IMR-90 (cell line): ENCODE results near the gene FHL5. TPM values are rescaled to one million over a fixed set of nuclear protein-coding genes. Genes with fewer than 3 reads are reported as not detected.

Experiments used
- ATAC-seq: fragments of 200-7000 bp; cut with Tn5 transposase; 2 replicates; pipeline ENCODE4 v1.9.1; 2020; ENCODE audit warnings: low read depth, mild to moderate bottlenecking, moderate library complexity
- BruUV-seq: library from RNA; stranded (reverse); fragments of 400-500 nt; replicated peaks from 2 replicates; lab custom pipeline; 2021; lab: Mats Ljungman, UMichigan
- CTCF ChIA-PET: fragments of 300-600 bp; formaldehyde crosslinking; extraction: SDS; loops from one replicate; lab custom pipeline; 2021; ENCODE audit warnings: antibody characterized with exemption; lab: Yijun Ruan, JAX
- POLR2A ChIA-PET: fragments of 300-600 bp; sonication (Branson Sonifier 250); formaldehyde crosslinking; loops from one replicate; lab custom pipeline; 2022; ENCODE audit warnings: antibody characterized with exemption; ENCODE audit not compliant: unreplicated experiment; lab: Charles Lee
- DNase-seq: peaks from one replicate; pipeline ENCODE4 v3.0.0; 2013
- H2AFZ ChIP-seq: replicated peaks from 2 replicates; pipeline ENCODE3; 2013; ENCODE audit warnings: low read length, mild to moderate bottlenecking; ENCODE audit not compliant: poor library complexity
- H2AK5ac ChIP-seq: 2 replicates; pipeline ENCODE4 v1.6.1; 2013; ENCODE audit warnings: low read depth, low read length, inconsistent platforms
- H2AK9ac ChIP-seq: replicated peaks from 2 replicates; pipeline ENCODE3; 2013; ENCODE audit warnings: mild to moderate bottlenecking, low read depth, low read length, moderate library complexity; ENCODE audit not compliant: poor library complexity
- H2BK120ac ChIP-seq: 2 replicates; pipeline ENCODE4 v1.6.1; 2013; ENCODE audit warnings: low read depth, low read length, inconsistent platforms
- H2BK15ac ChIP-seq: 3 replicates; pipeline ENCODE4 v1.6.1; 2013; ENCODE audit warnings: low read depth, low read length, inconsistent platforms
- H2BK20ac ChIP-seq: 2 replicates; pipeline ENCODE4 v1.6.1; 2013; ENCODE audit warnings: low read depth, mild to moderate bottlenecking, inconsistent platforms, low read length, moderate library complexity
- H2BK5ac ChIP-seq: 2 replicates; pipeline ENCODE4 v1.6.1; 2013; ENCODE audit warnings: mild to moderate bottlenecking, low read depth, low read length, inconsistent platforms; ENCODE audit not compliant: poor library complexity, severe bottlenecking
- H3K14ac ChIP-seq: replicated peaks from 2 replicates; pipeline ENCODE4 v1.6.1; 2013; ENCODE audit warnings: low read depth, low read length, inconsistent platforms
- H3K18ac ChIP-seq: 2 replicates; pipeline ENCODE4 v1.6.1; 2013; ENCODE audit warnings: low read depth, low read length, control low read depth
- H3K23ac ChIP-seq: 2 replicates; pipeline ENCODE4 v1.6.1; 2013; ENCODE audit warnings: low read depth, low read length, inconsistent platforms
- H3K27ac ChIP-seq: 2 replicates; pipeline ENCODE4 v1.5.1; 2013; ENCODE audit warnings: mild to moderate bottlenecking, control low read depth, low read length; ENCODE audit not compliant: insufficient read depth
- H3K27me3 ChIP-seq: 2 replicates; pipeline ENCODE4 v1.6.1; 2013; ENCODE audit warnings: low read length; ENCODE audit not compliant: control insufficient read depth, insufficient read depth
- H3K36me3 ChIP-seq: 2 replicates; pipeline ENCODE4 v1.6.1; 2013; ENCODE audit warnings: low read length, mixed read lengths; ENCODE audit not compliant: control insufficient read depth, insufficient read depth
- H3K4ac ChIP-seq: 2 replicates; pipeline ENCODE4 v1.6.1; 2013; ENCODE audit warnings: low read depth, low read length, inconsistent platforms
- H3K4me1 ChIP-seq: 2 replicates; pipeline ENCODE4 v1.6.1; 2013; ENCODE audit warnings: low read length, mixed read lengths; ENCODE audit not compliant: control insufficient read depth, insufficient read depth
- H3K4me2 ChIP-seq: 2 replicates; pipeline ENCODE4 v1.6.1; 2013; ENCODE audit warnings: low read depth, mild to moderate bottlenecking, control low read depth, low read length, moderate library complexity
- H3K4me3 ChIP-seq: 2 replicates; pipeline ENCODE4 v1.5.1; 2013; ENCODE audit warnings: low read depth, mild to moderate bottlenecking, control low read depth, low read length, moderate library complexity; ENCODE audit not compliant: insufficient read depth
- H3K56ac ChIP-seq: 2 replicates; pipeline ENCODE4 v1.6.1; 2013; ENCODE audit warnings: low read length, inconsistent platforms; ENCODE audit not compliant: insufficient read depth; ENCODE audit errors: extremely low read depth
- H3K79me1 ChIP-seq, 2 experiments: 2 replicates each; pipeline ENCODE4 v1.6.1; 2013; ENCODE audit warnings: low read length in 2 of 2, inconsistent platforms in 1 of 2, low read depth in 1 of 2
- H3K9ac ChIP-seq: 2 replicates; pipeline ENCODE4 v1.6.1; 2013; ENCODE audit warnings: low read depth, low read length, control low read depth
- H3K9me1 ChIP-seq: 2 replicates; pipeline ENCODE4 v1.6.1; 2013; ENCODE audit warnings: low read length, inconsistent platforms; ENCODE audit not compliant: insufficient read depth
- H3K9me3 ChIP-seq: 2 replicates; pipeline ENCODE4 v1.6.1; 2013; ENCODE audit warnings: low read length; ENCODE audit not compliant: control insufficient read depth, insufficient read depth
- H4K20me1 ChIP-seq: 2 replicates; pipeline ENCODE4 v1.6.1; 2013; ENCODE audit warnings: low read length, inconsistent platforms; ENCODE audit not compliant: insufficient read depth
- H4K5ac ChIP-seq: 2 replicates; pipeline ENCODE4 v1.6.1; 2013; ENCODE audit warnings: mild to moderate bottlenecking, low read depth, low read length, control low read depth
- H4K8ac ChIP-seq, 2 experiments: 2 replicates each; pipeline ENCODE4 v1.6.1; 2013; ENCODE audit warnings: low read depth in 2 of 2, low read length in 2 of 2, control low read depth in 1 of 2, inconsistent platforms in 1 of 2
- H4K91ac ChIP-seq: 2 replicates; pipeline ENCODE4 v1.6.1; 2013; ENCODE audit warnings: low read depth, low read length, inconsistent platforms; ENCODE audit not compliant: insufficient read depth
- CHD1 ChIP-seq: IDR thresholded peaks from 2 replicates; pipeline ENCODE4 v1.6.1; 2012; ENCODE audit warnings: low read depth, low read length, improper control_type of control experiment
- FOS ChIP-seq: fragments of 150-350 bp; IDR thresholded peaks from 2 replicates; pipeline ENCODE4 v1.6.1; 2016; ENCODE audit warnings: low read depth, low read length
- MAFK ChIP-seq: IDR thresholded peaks from 2 replicates; pipeline ENCODE4 v1.6.1; 2012; ENCODE audit warnings: low read depth, low read length, improper control_type of control experiment
- MAZ ChIP-seq: IDR thresholded peaks from 2 replicates; pipeline ENCODE4 v1.6.1; 2012; ENCODE audit warnings: low read depth, mild to moderate bottlenecking, low read length, improper control_type of control experiment, moderate library complexity, borderline replicate concordance
- MXI1 ChIP-seq: IDR thresholded peaks from 2 replicates; pipeline ENCODE4 v1.6.1; 2012; ENCODE audit warnings: low read depth, mild to moderate bottlenecking, low read length, moderate library complexity, borderline replicate concordance
- POLR2A ChIP-seq: IDR thresholded peaks from 2 replicates; pipeline ENCODE4 v1.6.1; 2012; ENCODE audit warnings: mild to moderate bottlenecking, low read depth, low read length
- RAD21 ChIP-seq: IDR thresholded peaks from 2 replicates; pipeline ENCODE4 v1.6.1; 2012; ENCODE audit warnings: low read length, improper control_type of control experiment
- RCOR1 ChIP-seq: IDR thresholded peaks from 2 replicates; pipeline ENCODE4 v1.6.1; 2012; ENCODE audit warnings: mild to moderate bottlenecking, low read length, improper control_type of control experiment; ENCODE audit not compliant: insufficient replicate concordance
- WGBS, 2 experiments: methylation state at CpG; one replicate each; pipeline versions ENCODE4 v1.1.5 to v1.1.7; 2013; ENCODE audit warnings: missing lambda C conversion rate in 2 of 2; ENCODE audit not compliant: insufficient read length in 1 of 2; ENCODE audit errors: extremely low coverage in 2 of 2; 5-methylcytosine and 5-hydroxymethylcytosine counted together
- dilution Hi-C: fragments of 300-500 bp; cut with HindIII; formaldehyde crosslinking; loops from one replicate; pipeline ENCODE4 v1.14.3; 2018; ENCODE audit warnings: low sequenced_read_pairs; ENCODE audit not compliant: unreplicated experiment
- in situ Hi-C: fragments of 300-500 bp; cut with MboI; formaldehyde crosslinking; loops from 3 replicates; pipeline ENCODE4 v1.14.3; 2019; ENCODE audit warnings: low sequenced_read_pairs, inconsistent platforms, mixed read lengths
- intact Hi-C: fragments of 100-400 bp; cut with micrococcal nuclease; formaldehyde crosslinking; loops from 2 replicates; pipeline ENCODE4 v1.10.0; 2022
- polyA plus RNA-seq, 3 experiments: library from polyadenylated mRNA; depleted of rRNA; stranded (reverse); fragments of >200 nt; gene quantifications; 2 replicates each; pipeline ENCODE4 v1.2.3, GENCODE V29; 2012; ENCODE audit warnings: low replicate concordance in 1 of 3
- total RNA-seq: library from RNA; depleted of rRNA; stranded (reverse); fragments of >200 nt; gene quantifications from 2 replicates; pipeline ENCODE4 v1.2.3, GENCODE V29; 2012
- TF ChIP-seq, protein P1 (sequence below): fragments of 150-350 bp; IDR thresholded peaks from 2 replicates; pipeline ENCODE4 v1.6.1; 2016; ENCODE audit warnings: low read depth, mild to moderate bottlenecking, low read length, moderate library complexity, borderline replicate concordance
- TF ChIP-seq, protein P2 (sequence below): fragments of 150-350 bp; IDR thresholded peaks from 2 replicates; pipeline ENCODE4 v1.6.1; 2017; ENCODE audit warnings: mild to moderate bottlenecking, antibody characterized with exemption, low read length, low read depth

FHL5 gene
- total and polyA plus RNA-seq, 2 of the 4 experiments (the other 2 are of a cell fraction) = not detected

DNA sequence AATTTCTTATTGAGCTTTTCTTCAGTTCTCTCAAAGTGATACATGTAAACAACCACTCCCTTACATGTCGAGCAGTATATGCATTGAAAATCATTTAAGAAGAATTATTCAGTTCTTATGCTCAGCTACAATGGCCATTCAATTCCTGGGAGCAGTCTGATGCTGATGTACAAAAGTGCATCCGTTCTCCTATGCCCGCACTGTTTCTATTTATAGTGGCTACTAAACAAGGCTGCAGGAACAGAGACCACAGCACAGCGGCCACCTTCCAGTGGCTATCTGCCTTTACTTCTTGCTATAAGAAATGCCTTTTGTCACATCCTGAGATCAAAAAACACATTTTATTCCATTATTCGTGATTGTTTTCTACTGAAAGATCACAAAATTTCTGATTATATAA is 82.2 kb downstream of the FHL5 start:
- no peaks in the 10 kb centered on the region for H3K4me1 ChIP-seq
- no peak overlapping the region for H3K14ac ChIP-seq
- dilution Hi-C loops (no loop called here), in situ Hi-C loops (no loop called here), intact Hi-C loops (no loop called here)
- H3K18ac ChIP-seq = no peak overlapping the region
- H3K56ac ChIP-seq = no peak overlapping the region
- H3K79me1 ChIP-seq = no peaks in the 10 kb centered on the region
- ATAC-seq = no peak
- H3K27ac ChIP-seq = no peak overlapping the region
- no peak overlapping the region for H3K4me3 ChIP-seq
- no peak overlapping the region for H2AK5ac ChIP-seq
- H2BK20ac ChIP-seq = no peak overlapping the region
- no TSS peak for BruUV-seq
- no peaks in the 10 kb centered on the region for H4K20me1 ChIP-seq
- H3K27me3 ChIP-seq = no peaks in the 10 kb centered on the region; the same call in 1 of the 2 replicates
- ChIA-PET CTCF (no interaction called here), POLR2A (no interaction called here)
- H4K8ac ChIP-seq = no peak overlapping the region
- no peaks in the 10 kb centered on the region for H3K9me1 ChIP-seq
- no peak overlapping the region for H2AFZ ChIP-seq
- H3K4ac ChIP-seq = no peak overlapping the region
- WGBS, 2 experiments = no CpG with 5 or more reads among the region's 5 CpGs
- H3K9me3 ChIP-seq = no peaks in the 10 kb centered on the region
- no peak overlapping the region for H4K5ac ChIP-seq
- H4K91ac ChIP-seq = no peak overlapping the region
- H2BK15ac ChIP-seq = no peak overlapping the region
- no peak overlapping the region for H3K23ac ChIP-seq
- H3K36me3 ChIP-seq = no peaks in the 10 kb centered on the region
- no peak overlapping the region for H3K4me2 ChIP-seq
- H2BK5ac ChIP-seq = no peak overlapping the region
- no peak overlapping the region for H2BK120ac ChIP-seq
- no peak overlapping the region for H2AK9ac ChIP-seq
- DNase-seq = no peak
- no peak overlapping the region for H3K9ac ChIP-seq
- TF ChIP-seq CHD1 = no peak
- TF ChIP-seq RCOR1 = no peak
- TF ChIP-seq RAD21 = no peak
- no peak for TF ChIP-seq FOS
- no peak for TF ChIP-seq POLR2A
- TF ChIP-seq MAFK = no peak
- no peak for TF ChIP-seq MAZ
- TF ChIP-seq, protein P1, sequence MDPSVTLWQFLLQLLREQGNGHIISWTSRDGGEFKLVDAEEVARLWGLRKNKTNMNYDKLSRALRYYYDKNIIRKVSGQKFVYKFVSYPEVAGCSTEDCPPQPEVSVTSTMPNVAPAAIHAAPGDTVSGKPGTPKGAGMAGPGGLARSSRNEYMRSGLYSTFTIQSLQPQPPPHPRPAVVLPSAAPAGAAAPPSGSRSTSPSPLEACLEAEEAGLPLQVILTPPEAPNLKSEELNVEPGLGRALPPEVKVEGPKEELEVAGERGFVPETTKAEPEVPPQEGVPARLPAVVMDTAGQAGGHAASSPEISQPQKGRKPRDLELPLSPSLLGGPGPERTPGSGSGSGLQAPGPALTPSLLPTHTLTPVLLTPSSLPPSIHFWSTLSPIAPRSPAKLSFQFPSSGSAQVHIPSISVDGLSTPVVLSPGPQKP = no peak
- TF ChIP-seq, protein P2, sequence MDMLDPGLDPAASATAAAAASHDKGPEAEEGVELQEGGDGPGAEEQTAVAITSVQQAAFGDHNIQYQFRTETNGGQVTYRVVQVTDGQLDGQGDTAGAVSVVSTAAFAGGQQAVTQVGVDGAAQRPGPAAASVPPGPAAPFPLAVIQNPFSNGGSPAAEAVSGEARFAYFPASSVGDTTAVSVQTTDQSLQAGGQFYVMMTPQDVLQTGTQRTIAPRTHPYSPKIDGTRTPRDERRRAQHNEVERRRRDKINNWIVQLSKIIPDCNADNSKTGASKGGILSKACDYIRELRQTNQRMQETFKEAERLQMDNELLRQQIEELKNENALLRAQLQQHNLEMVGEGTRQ = no peak
- no peak for TF ChIP-seq MXI1
